Body of pancreas (tissue), 4 donors: ENCODE results near the gene GLT6D1.

Source experiments
- POLR2A ChIP-seq, 3 donors: fragments of 450-650 bp; IDR thresholded peaks; one replicate each; pipeline ENCODE4 v1.6.1; 2016; ENCODE audit warnings: antibody characterized with exemption in 3 of 3, mild to moderate bottlenecking in 2 of 3
- TF ChIP-seq, protein P1 (sequence below), 7 experiments: fragments of 450-650 bp in 4 of 7; fragments of 200-600 bp in 3 of 7; sonication (generic) in 3 of 7; IDR thresholded peaks; one replicate each; pipeline ENCODE4 v1.5.1; 2016 to 2019; ENCODE audit warnings: antibody characterized with exemption in 7 of 7

DNA sequence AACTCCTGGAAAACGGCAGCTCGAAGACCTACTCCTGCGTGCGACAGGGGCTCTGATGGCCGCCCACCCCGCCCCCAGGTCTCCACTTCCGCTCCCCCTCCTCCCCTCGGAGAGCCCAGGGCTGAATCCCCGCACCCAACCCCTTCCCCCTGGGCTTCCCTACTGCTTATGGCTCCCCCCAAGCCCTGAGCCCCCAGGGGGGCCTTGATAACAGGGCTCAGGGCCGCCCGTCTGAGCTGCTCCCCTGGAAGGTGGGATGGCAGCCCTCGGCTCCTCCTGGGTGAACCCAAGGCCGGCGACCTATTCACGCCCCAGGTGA is 30.4 kb downstream of the GLT6D1 start:
- TF ChIP-seq, protein P1, sequence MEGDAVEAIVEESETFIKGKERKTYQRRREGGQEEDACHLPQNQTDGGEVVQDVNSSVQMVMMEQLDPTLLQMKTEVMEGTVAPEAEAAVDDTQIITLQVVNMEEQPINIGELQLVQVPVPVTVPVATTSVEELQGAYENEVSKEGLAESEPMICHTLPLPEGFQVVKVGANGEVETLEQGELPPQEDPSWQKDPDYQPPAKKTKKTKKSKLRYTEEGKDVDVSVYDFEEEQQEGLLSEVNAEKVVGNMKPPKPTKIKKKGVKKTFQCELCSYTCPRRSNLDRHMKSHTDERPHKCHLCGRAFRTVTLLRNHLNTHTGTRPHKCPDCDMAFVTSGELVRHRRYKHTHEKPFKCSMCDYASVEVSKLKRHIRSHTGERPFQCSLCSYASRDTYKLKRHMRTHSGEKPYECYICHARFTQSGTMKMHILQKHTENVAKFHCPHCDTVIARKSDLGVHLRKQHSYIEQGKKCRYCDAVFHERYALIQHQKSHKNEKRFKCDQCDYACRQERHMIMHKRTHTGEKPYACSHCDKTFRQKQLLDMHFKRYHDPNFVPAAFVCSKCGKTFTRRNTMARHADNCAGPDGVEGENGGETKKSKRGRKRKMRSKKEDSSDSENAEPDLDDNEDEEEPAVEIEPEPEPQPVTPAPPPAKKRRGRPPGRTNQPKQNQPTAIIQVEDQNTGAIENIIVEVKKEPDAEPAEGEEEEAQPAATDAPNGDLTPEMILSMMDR (IDR thresholded peaks at IDR 0.05), result no peak
- no peak for TF ChIP-seq POLR2A (IDR thresholded peaks at IDR 0.05)
